SK-N-SH (cell line): Measurements from ENCODE around the gene SLC1A7. TPM values are rescaled to one million over a fixed set of nuclear protein-coding genes. Genes with fewer than 3 reads are reported as not detected.

Source experiments
- CTCF ChIA-PET: fragments of 300-600, 350-600 bp; formaldehyde crosslinking; extraction: SDS; loops from one replicate; lab custom pipeline; 2021; lab: Yijun Ruan, JAX
- POLR2A ChIA-PET: fragments of 350-600 bp; sonication (Branson Sonifier 250); formaldehyde crosslinking; extraction: SDS; loops from one replicate; lab custom pipeline; 2020; ENCODE audit warnings: antibody characterized with exemption, inconsistent platforms; lab: Yijun Ruan, JAX
- DNase-seq: peaks from one replicate; pipeline ENCODE4 v3.0.0; 2012
- H2AFZ ChIP-seq: fragments of 200-600 bp; sonication (generic); 2 replicates; pipeline ENCODE4 v1.8.1; 2016; ENCODE audit warnings: antibody characterized with exemption, mild to moderate bottlenecking, low read depth
- H3F3A ChIP-seq: fragments of 200-600 bp; sonication (generic); replicated peaks from 2 replicates; pipeline ENCODE3; 2016; ENCODE audit warnings: antibody characterized with exemption, mild to moderate bottlenecking; ENCODE audit not compliant: insufficient read depth
- H3K27ac ChIP-seq, 2 experiments: fragments of 200-500 bp in 1 of 2; fragments of 200-600 bp in 1 of 2; sonication (Bioruptor generic) in 1 of 2; sonication (generic), shearing (Covaris generic) in 1 of 2; 2 replicates each; pipeline versions ENCODE4 v1.5.1 to v1.6.1; 2014 to 2016; ENCODE audit warnings: low read depth in 2 of 2, inconsistent platforms in 1 of 2, low read length in 1 of 2, mild to moderate bottlenecking in 1 of 2, mixed read lengths in 1 of 2
- H3K27me3 ChIP-seq: fragments of 200-600 bp; sonication (generic), shearing (Covaris generic); 2 replicates; pipeline ENCODE4 v1.6.1; 2016; ENCODE audit warnings: mixed run types; ENCODE audit not compliant: insufficient read depth
- H3K36me3 ChIP-seq, 2 experiments: fragments of 200-500 bp in 1 of 2; fragments of 200-600 bp in 1 of 2; sonication (Bioruptor generic) in 1 of 2; sonication (generic) in 1 of 2; replicated peaks in 1 of 2; 2 replicates each; pipeline versions ENCODE3 to v1.5.1; 2014 to 2016; ENCODE audit warnings: low read length in 1 of 2, mild to moderate bottlenecking in 1 of 2; ENCODE audit not compliant: insufficient read depth in 2 of 2, control insufficient read depth in 1 of 2
- H3K4me1 ChIP-seq, 2 experiments: fragments of 200-500 bp in 1 of 2; fragments of 200-600 bp in 1 of 2; sonication (Bioruptor generic) in 1 of 2; sonication (generic), shearing (Covaris generic) in 1 of 2; 2 replicates each; pipeline versions ENCODE4 v1.5.1 to v1.6.1; 2014 to 2016; ENCODE audit warnings: low read depth in 1 of 2, low read length in 1 of 2, mixed run types in 1 of 2; ENCODE audit not compliant: insufficient read depth in 2 of 2, control insufficient read depth in 1 of 2
- H3K4me2 ChIP-seq: fragments of 200-600 bp; sonication (generic), shearing (Covaris generic); 2 replicates; pipeline ENCODE4 v1.6.1; 2017; ENCODE audit warnings: mixed run types
- H3K4me3 ChIP-seq, 2 experiments: fragments of 200-500 bp in 1 of 2; fragments of 200-600 bp in 1 of 2; sonication (Bioruptor generic) in 1 of 2; sonication (generic), shearing (Covaris generic) in 1 of 2; 2 replicates each; pipeline versions ENCODE4 v1.5.1 to v1.8.1; 2014 to 2016; ENCODE audit warnings: low read depth in 2 of 2, inconsistent platforms in 1 of 2, low read length in 1 of 2, mild to moderate bottlenecking in 1 of 2, mixed read lengths in 1 of 2, moderate library complexity in 1 of 2
- H3K79me2 ChIP-seq: fragments of 200-600 bp; sonication (generic); 2 replicates; pipeline ENCODE4 v1.8.1; 2017; ENCODE audit warnings: mild to moderate bottlenecking; ENCODE audit not compliant: insufficient read depth
- H3K9ac ChIP-seq: fragments of 200-600 bp; sonication (generic); 2 replicates; pipeline ENCODE4 v1.6.1; 2017; ENCODE audit warnings: mixed run types
- H3K9me2 ChIP-seq: fragments of 200-600 bp; sonication (generic); 2 replicates; pipeline ENCODE4 v1.6.1; 2017; ENCODE audit warnings: mixed run types
- H3K9me3 ChIP-seq: fragments of 200-600 bp; sonication (generic); 2 replicates; pipeline ENCODE4 v1.6.1; 2017; ENCODE audit warnings: mixed run types, mild to moderate bottlenecking, moderate library complexity
- H4K20me1 ChIP-seq: fragments of 200-600 bp; sonication (generic); 2 replicates; pipeline ENCODE4 v1.6.1; 2017; ENCODE audit warnings: mild to moderate bottlenecking, mixed run types; ENCODE audit not compliant: insufficient read depth
- ELF1 ChIP-seq: IDR thresholded peaks from 2 replicates; pipeline ENCODE4 v1.4.0; 2012
- EZH2phosphoT487 ChIP-seq: fragments of 200-600 bp; sonication (generic); IDR thresholded peaks from 2 replicates; pipeline ENCODE4 v1.6.1; 2017; ENCODE audit warnings: low read depth, mixed run types, mild to moderate bottlenecking, antibody characterized with exemption, moderate library complexity, borderline replicate concordance
- FOSL2 ChIP-seq: IDR thresholded peaks from 2 replicates; pipeline ENCODE4 v1.4.0; 2012; ENCODE audit warnings: low read depth, mild to moderate bottlenecking, moderate library complexity, borderline replicate concordance
- FOXJ3 ChIP-seq: sonication (generic); formaldehyde crosslinking; IDR thresholded peaks from 2 replicates; pipeline ENCODE4 v1.5.1; 2020; ENCODE audit warnings: mild to moderate bottlenecking, missing genetic modification reagents
- FOXM1 ChIP-seq: IDR thresholded peaks from 2 replicates; pipeline ENCODE4 v1.4.0; 2012; ENCODE audit warnings: low read depth, mild to moderate bottlenecking
- IRF3 ChIP-seq: fragments of 150-350 bp; IDR thresholded peaks from 2 replicates; pipeline ENCODE4 v1.6.1; 2016; ENCODE audit warnings: mild to moderate bottlenecking, low read depth, low read length
- JUND ChIP-seq: IDR thresholded peaks from 2 replicates; pipeline ENCODE4 v1.4.0; 2012
- MXI1 ChIP-seq: IDR thresholded peaks from 2 replicates; pipeline ENCODE4 v1.6.1; 2012; ENCODE audit warnings: mild to moderate bottlenecking, low read depth, low read length, improper control_type of control experiment
- RAD21 ChIP-seq: IDR thresholded peaks from 2 replicates; pipeline ENCODE4 v1.6.1; 2012; ENCODE audit warnings: mild to moderate bottlenecking, low read length
- RCOR1 ChIP-seq: fragments of 150-350 bp; IDR thresholded peaks from 2 replicates; pipeline ENCODE4 v1.6.1; 2017; ENCODE audit warnings: antibody characterized with exemption, low read length
- REST ChIP-seq: IDR thresholded peaks from 2 replicates; pipeline ENCODE4 v1.6.1; 2012; ENCODE audit warnings: mild to moderate bottlenecking, low read depth, low read length, moderate library complexity
- RFX5 ChIP-seq: IDR thresholded peaks from 2 replicates; pipeline ENCODE4 v1.6.1; 2012; ENCODE audit warnings: mild to moderate bottlenecking, improper control_type of control experiment, low read length
- ZBTB33 ChIP-seq: IDR thresholded peaks from 2 replicates; pipeline ENCODE4 v1.4.0; 2012; ENCODE audit warnings: low read depth, borderline replicate concordance
- WGBS: methylation state at CpG from one replicate; pipeline ENCODE4 v1.1.6; 2017; ENCODE audit warnings: low lambda C conversion rate; 5-methylcytosine and 5-hydroxymethylcytosine counted together
- polyA plus RNA-seq, 3 experiments: library from polyadenylated mRNA; depleted of rRNA; stranded (reverse); fragments of >200 nt; gene quantifications; 2 replicates each; pipeline ENCODE4 v1.2.3, GENCODE V29; 2012

SLC1A7 gene
- polyA plus RNA-seq, 1 of the 3 experiments (the other 2 are of a cell fraction): not detected

GRCh38 chr1:53110370-53111072, 31.9 kb downstream of the SLC1A7 start:
- H3K4me1 ChIP-seq: peaks cover 17 to 23% of the 10 kb centered on the region in 2 experiments; a peak in 2 of 4 replicates
- no peaks in the 10 kb centered on the region for H3K36me3 ChIP-seq
- CTCF ChIA-PET: interaction anchor here (1.1 kb wide), 1 partner anchor 72 kb away, joined by 3 read pairs; no protein-coding TSS in a partner anchor
- H3K27me3 ChIP-seq: no peaks in the 10 kb centered on the region
- 91% methylated on average over 16 of the region's 18 CpGs for WGBS
- no peak for DNase-seq
- H3K79me2 ChIP-seq: no peaks in the 10 kb centered on the region
- no peak for TF ChIP-seq FOXJ3 (CRISPR knock-in tag)
- no peak for TF ChIP-seq ELF1
- no peak for TF ChIP-seq EZH2phosphoT487
- TF ChIP-seq FOSL2: no peak
- no peak for TF ChIP-seq IRF3
- TF ChIP-seq FOXM1: no peak
- no peak for TF ChIP-seq RCOR1
- no peak for TF ChIP-seq REST
- no peak for TF ChIP-seq ZBTB33
- TF ChIP-seq MXI1: no peak
- no peak for TF ChIP-seq JUND
- no peak for TF ChIP-seq RFX5
- no peak for TF ChIP-seq RAD21
- TF ChIP-seq, all 33 proteins: peak for 0
- peak overlapping the region in 1 of 2 experiments; percentile 67; a peak in 1 of 4 replicates for H3K27ac ChIP-seq
- no peak overlapping the region for H3K4me3 ChIP-seq
- H2AFZ ChIP-seq: no peak overlapping the region
- POLR2A ChIA-PET: no interaction called here
- H3K9ac ChIP-seq: no peak overlapping the region
- no peaks in the 10 kb centered on the region for H3K9me3 ChIP-seq
- H3F3A ChIP-seq: no peaks in the 10 kb centered on the region
- H3K9me2 ChIP-seq: no peaks in the 10 kb centered on the region
- no peaks in the 10 kb centered on the region for H4K20me1 ChIP-seq
- H3K4me2 ChIP-seq: no peak overlapping the region
